Astrocyte (in vitro differentiated cells and primary cell): ENCODE measurements around the gene UBAC2.

ENCODE experiments used
- EZH2 ChIP-seq: IDR thresholded peaks from 2 replicates; pipeline ENCODE4 v1.6.1; 2012; ENCODE audit warnings: mild to moderate bottlenecking, low read length, inconsistent platforms; ENCODE audit not compliant: insufficient read depth
- TF ChIP-seq, protein P1 (sequence below): IDR thresholded peaks from 2 replicates; pipeline ENCODE4 v1.5.1; 2011; ENCODE audit warnings: low read depth, mild to moderate bottlenecking, inconsistent platforms, low read length, moderate library complexity; ENCODE audit not compliant: insufficient read depth

DNA sequence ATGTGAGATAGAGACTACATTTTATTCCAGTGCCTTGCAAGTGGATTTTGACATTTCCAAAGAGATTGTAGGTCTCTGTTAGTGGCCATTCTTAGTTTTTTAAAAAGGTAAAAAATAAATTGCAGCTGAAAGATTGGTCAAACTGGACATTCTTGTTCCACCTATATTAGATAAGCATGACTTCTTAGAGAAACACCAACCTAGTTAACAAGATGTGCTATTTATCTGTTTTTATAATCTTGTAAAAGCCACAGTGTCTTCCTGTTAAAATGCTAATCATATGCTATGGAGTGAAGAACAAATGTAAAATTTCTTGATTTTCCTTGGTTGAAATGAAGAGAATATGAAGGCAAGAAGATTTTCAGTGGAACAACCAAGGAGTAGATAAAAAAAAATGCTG, 140.0 kb downstream of the UBAC2 start:
- no peak for TF ChIP-seq EZH2
- TF ChIP-seq, protein P1, sequence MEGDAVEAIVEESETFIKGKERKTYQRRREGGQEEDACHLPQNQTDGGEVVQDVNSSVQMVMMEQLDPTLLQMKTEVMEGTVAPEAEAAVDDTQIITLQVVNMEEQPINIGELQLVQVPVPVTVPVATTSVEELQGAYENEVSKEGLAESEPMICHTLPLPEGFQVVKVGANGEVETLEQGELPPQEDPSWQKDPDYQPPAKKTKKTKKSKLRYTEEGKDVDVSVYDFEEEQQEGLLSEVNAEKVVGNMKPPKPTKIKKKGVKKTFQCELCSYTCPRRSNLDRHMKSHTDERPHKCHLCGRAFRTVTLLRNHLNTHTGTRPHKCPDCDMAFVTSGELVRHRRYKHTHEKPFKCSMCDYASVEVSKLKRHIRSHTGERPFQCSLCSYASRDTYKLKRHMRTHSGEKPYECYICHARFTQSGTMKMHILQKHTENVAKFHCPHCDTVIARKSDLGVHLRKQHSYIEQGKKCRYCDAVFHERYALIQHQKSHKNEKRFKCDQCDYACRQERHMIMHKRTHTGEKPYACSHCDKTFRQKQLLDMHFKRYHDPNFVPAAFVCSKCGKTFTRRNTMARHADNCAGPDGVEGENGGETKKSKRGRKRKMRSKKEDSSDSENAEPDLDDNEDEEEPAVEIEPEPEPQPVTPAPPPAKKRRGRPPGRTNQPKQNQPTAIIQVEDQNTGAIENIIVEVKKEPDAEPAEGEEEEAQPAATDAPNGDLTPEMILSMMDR: no peak
